WTC11 (cell line): ENCODE results near the gene SERPINF2.

Experiments
- CTCF ChIP-seq: fragments of 200-600 bp; IDR thresholded peaks from 2 replicates; pipeline ENCODE4 v1.8.0; 2022; ENCODE audit warnings: antibody characterized with exemption
- GTF2I ChIP-seq: fragments of 250-450 bp; sonication (Bioruptor Pico); conservative IDR thresholded peaks from 2 replicates; pipeline ENCODE4 v1.4.0; 2021; ENCODE audit warnings: mild to moderate bottlenecking
- MAX ChIP-seq: sonication (generic); formaldehyde crosslinking; IDR thresholded peaks from 2 replicates; pipeline ENCODE4 v1.8.0; 2022; ENCODE audit warnings: mild to moderate bottlenecking, missing genetic modification reagents
- ZNF232 ChIP-seq: sonication (generic); formaldehyde crosslinking; IDR thresholded peaks from 2 replicates; pipeline ENCODE4 v1.8.0; 2022; ENCODE audit warnings: mild to moderate bottlenecking, missing genetic modification reagents

- TF ChIP-seq GTF2I (CRISPR knock-in tag) (no peak), CTCF (no peak), ZNF232 (no peak), MAX (CRISPR knock-in tag) (no peak)
These were observed 12.7 kb downstream of the SERPINF2 start for GRCh38 chr17:1755252-1755826.
